RKO (cell line): ENCODE results near the gene ZBTB37.
"Not testable (repeated sequence)": the region's sequence is repeated elsewhere in the genome, so short reads cannot be mapped to it uniquely, and the experiment has no call there.

Experiments used
- DNase-seq: peaks from one replicate; pipeline ENCODE4 v3.0.0-alpha.2; 2016; ENCODE audit warnings: low spot score

Gene ZBTB37

DNA sequence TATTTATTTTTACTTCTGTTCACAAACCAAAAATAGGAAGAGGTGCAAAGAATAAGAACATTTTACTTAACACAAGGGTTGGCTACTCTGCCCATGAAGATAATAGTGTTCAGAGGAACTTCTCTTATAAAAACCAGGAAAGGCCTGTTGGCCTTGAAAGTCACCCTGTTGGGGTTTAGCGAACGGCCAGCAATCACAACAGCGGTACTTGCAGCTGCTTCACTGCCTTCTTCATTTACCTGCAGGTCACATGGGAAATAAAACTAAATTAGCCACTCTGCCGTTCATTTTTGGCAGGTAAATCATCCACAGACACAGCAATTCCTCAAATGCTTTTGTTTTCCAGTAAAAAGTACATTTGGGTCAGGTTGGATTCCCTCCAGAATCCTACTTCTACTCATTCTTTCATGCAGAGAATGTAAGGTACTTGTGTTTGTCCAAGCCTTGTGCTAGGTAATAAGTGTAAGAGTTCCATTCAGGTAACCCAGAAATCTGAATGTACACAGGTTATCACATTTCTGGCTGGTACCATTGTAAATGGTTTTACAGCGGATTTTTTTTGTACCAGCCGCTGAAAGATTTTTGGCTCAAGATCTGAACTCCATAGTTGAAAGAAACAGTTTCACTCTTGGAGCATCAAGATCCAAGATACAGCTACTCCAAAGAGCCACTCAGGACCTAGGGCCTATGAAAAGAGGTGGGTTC, 35.8 kb downstream of the ZBTB37 start:
- no peak for DNase-seq

DNA sequence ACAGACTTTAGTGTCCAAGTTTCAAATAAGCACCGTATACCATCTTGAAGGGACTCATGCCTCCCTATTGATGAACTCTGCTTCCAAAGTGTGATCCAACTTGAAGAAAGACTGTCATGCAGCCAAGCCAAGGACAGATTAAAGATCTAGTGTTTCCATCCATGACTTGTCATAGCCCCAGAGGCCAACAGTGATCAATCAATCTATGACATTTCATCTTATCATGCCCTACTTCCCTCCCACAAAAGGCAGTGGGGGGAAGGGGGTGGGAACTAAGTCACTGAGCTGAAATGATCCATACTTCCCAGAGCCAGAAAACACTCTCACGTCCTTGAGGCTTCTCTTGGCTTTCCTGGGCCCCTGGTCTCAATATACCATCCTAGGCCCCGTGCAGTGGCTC, 44.9 kb downstream of the ZBTB37 start:
- DNase-seq: no peak

DNA sequence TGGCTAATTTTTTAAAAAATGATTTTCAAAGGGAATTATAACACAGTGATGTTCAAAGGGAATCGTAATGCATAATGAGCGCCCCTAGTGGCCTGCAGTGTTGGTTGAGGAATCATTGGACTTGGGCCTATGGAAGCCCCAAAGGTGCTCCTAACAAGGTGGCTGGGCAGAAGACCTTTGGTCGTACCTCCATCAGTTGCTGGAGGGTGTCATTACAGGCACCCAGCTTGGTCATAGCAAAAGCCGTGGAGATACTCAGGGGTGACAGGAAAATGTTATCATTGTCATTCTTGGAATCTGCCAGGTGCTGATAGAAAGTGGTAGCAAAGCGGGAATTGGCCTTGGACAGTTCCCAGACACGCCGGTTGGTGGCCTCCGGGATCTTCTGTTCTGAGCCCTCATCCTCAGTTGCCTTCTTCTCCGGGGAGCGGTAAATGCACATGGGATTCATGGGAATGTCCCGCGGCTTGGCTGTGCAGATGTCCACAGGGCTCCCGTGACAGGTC, 46.2 kb downstream of the ZBTB37 start:
- DNase-seq: peak; percentile 40

DNA sequence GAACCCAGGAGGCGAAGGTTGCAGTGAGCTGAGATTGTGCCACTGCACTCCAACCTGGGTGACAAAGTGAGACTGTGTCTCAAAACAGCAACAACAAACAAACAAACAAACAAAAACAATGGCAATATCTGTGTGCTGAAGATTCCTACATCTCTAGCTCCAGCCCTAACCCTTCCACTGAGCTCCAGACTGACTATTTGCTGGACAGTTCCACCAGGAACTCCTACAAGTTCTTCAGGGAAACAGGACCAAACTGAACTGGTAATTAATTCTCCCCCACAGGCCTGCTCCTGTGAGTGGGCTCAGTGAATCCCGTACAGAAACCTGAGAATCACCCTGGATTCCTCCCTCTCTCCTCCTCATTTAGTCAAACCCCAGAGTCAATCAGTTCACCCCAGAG, 47.4 kb downstream of the ZBTB37 start:
- DNase-seq: no peak

DNA sequence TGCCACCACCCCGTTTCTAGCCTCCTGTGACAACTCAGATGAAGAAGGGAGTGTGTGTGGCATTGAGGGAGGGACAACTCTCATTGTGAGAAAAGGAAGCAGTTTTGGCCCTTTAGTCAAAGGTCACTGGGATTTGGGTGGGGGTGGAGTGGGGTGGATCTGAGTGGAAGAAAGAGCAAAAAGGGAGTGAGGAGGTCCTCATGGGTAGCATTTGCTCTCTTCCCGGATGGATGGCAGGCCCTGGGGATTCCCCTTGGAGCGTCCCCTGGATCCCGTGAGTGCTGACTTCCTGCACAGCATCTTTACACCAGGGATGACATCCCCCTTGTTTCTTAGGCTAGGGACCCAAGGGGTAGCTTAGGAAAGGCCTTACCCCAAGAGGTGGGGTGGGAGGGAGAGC, 48.5 kb downstream of the ZBTB37 start:
- DNase-seq: no peak

DNA sequence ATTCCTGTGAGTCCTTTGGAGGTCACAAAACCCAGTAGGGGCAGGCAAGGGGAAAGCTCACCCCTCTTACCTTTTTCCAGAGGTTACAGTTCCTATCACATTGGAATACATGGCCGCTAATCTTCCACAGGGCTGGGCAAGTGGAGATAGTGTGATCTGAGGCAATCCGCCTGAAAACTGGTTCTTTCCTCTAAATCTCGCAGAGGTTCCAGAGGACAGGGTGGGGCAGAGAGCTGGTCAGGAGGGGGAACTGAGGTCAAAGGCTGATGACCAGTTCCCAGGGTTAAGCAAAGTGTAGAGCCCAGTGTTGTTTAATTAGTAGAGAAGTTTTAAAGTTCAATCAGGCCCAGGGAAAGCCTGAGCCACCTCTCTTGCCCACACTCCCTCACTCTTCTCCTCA, 49.0 kb downstream of the ZBTB37 start, which contains the start of gene SERPINC1:
TSS of gene SERPINC1 (minus strand) at position 179 of the 400 bp plus-strand sequence. CDS start at position 111, 68 bp downstream.
- no peak for DNase-seq

DNA sequence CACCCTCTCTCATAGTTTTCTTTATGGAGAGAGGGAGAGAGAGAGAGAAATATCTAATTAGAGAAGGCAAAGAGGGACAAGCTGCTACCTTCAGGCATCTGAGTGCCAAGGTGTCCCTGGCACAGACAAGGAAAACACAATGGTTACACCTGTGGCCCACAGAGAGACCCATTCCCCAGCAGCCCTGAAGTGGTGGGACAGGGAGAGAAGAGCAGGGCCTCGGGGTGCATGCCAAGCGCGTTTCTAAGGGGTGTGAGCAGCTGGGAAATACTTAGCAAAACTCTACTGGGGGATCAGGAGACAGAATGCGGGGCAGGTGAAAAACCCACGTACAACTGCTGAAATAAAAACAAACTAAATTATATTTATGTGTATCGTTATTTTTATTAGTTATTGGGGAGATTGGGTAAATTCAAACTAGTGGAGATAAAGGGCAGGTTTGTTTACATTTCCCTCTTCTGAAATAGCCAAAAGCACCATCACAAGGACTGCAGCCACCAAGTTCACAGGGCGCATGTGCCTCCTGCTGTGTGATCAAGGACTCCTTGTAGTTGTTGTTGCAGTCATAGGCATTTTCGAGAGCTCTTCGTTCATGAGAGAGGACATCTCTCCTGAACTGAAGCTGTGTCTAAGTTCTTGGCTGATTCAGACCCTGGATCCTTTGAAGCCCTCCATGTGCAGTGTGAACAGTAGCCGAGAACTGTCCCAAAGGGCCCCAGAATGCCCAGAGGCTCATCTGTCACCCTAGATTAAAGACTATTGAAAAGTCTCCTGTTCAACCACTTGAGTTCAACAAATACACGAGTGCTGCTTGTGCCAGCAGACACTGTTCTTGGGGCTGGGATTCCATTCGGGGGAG, 49.7 kb downstream of the ZBTB37 start:
- no peak for DNase-seq

DNA sequence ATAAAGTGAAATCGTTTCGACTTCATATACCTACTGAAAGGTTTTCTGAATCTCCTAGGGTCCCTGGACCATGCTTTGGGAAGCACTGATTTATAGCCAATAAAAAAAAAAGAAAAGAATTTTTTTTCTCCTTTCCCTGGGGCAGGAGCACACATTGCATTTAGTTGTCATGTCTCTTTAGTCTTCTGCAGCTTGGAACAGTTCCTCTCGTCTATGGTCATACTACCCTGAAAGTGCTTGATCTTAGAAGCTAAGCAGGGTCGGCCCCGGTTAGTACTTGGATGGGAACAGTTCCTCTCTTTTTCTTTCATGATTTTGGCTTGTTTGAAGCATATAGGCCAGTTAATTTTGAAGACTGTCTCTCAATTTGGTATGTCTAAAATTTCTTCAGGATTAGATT, 52.7 kb downstream of the ZBTB37 start:
- no peak for DNase-seq

DNA sequence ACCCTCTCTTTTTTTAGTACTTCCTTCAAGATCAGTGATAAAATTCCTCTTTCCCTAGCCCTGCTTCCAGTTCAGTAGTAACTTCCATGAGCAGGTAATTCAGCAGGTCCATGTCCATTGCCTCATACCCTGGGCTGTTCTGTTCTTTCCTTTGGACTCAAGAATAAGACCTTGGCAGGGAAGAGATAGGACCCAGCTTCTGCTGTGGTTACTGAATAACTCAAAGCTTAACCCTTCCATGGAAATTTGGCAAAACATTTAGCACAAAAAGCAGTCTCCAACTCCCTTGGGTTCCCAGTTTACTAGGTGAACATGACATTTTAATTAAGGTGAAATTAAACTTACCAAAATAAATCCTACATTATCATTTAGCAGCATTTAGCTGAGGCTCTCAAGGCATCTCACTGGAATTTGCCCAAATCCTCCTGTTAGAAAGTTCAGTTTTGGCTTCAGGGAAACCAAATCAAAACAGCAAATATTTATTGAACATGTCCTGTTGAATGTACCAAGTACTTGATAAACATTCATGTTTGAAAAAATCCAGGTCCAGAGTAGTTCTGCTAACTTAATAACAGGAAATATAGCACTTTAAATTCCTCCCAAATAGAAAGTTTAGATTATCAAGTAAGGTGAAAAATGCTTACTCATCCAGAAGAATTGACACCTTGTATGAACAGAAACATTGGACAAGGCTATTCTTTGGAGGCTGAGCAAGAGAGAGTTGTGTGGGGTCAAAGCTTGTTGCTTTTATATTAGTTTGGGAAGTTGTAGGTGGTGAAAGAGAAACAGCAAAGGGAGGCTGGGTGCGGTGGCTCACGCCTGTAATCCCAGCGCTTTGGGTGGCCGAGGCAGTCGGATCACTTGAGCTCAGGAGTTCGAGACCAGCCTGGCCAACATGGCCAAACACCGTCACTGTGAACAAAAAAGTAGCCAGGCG, 57.4 kb downstream of the ZBTB37 start:
- DNase-seq: no peak

DNA sequence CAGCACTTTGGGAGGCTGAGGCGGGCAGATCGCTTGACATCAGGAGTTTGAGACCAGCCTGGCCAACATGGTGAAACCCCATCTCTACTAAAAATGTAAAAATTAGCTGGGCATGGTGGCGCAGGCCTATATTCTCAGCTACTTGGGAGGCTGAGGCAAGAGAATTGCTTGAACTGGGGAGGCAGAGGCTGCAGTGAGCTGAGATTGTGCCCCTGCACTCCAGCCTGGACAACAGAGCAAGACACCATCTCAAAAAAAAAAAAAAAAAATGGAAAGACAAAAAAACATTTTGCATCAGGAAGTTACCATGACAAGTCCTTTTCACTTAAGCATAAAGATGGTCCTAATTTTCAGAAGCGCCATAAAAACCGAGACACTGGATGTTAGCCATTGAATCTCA, 62.4 kb downstream of the ZBTB37 start:
- not testable (repeated sequence) for DNase-seq

DNA sequence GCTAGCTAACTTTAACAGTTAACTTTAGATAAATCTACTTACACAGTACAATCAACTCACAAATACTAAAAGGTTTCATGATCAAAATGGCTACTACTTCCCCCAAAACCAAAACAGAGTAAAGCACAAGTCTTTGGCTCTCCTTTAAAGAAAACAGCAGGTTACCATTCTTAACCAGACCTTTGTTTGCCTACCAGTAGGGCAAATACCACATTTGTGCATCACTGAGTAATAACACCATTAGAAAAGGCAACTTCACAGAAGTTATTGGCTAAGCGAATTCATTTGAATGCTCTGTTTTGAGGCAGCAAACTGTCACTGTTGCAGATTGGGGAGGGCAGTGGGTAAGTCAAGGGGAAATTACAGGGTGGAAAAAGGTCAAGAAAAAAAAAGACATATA, 66.3 kb downstream of the ZBTB37 start:
- DNase-seq: no peak

DNA sequence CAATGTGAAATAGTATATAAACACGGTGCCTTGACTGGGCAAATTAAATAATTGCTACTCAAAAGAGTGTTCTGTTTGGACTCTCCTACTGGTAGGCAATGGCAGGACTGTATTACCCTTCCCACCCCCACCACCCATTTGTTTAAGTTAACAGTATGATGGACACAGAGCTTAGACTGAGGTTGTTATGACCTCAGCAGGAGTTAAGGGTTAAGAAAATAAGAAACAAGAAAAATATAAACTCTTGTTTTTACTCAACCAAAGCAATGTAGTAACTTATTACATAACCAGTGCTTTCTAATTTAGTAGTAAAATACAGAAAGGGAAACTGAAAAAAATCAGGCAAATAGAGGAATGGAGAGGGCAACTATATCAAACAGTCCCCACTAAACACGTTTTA, 68.9 kb downstream of the ZBTB37 start:
- DNase-seq: no peak

DNA sequence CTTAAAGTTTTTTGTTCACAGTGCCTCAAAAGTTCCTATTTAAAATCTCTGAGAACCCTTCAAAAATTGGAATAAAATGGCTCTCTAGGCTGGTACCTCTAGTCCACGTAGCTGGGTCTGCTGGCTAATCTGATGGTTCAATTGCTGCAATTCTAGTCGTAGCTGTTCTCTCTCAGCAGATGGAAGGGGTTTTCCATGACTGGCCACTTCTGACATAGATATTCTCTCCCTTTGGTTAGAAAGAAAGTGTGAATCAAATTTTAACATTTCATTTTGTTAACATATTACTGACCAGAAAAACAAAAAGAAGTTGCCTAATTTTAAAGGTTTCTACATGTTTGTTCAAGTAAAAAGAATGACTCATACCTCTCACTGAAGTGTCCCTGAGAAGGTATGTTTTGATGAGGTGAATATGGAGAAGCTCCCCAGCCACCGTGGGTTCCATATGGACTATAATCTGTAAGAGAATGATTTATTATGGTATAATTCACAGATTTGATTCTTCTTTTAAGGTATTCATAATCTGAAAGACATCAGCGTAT, 78.3 kb downstream of the ZBTB37 start:
- DNase-seq: no peak

DNA sequence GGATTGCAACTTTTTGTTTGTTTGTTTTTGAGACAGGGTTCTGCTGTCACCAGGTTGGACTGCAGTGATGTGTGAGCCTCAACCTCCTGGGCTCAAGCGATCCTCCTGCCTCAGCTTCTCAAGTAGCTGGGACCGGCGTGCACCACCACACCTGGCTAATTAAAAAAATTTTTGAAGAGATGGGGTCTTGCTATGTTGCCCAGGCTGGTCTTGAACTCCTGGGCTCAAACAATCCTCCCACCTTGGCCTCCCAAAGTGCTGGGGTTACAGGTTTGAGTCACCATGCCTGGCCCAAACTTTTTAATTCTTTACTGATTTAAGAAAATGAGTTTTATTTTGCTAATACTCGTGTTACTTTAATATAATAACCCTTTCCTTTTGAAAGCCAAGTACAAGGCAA, 80.4 kb downstream of the ZBTB37 start:
- DNase-seq: no peak
